ENCODE measurements around the gene CDC42BPA.

The CDC42BPA gene

GRCh38 chr1:227037121-227037520 lies 281.2 kb downstream of the CDC42BPA start:
- no peak for TF ChIP-seq CTCF (conservative IDR thresholded peaks at IDR 0.05; ENCODE audit: low read depth)
- no peak overlapping the region for H3K27ac ChIP-seq
- CTCF ChIA-PET: no interaction called here
- DNase-seq (ENCODE audit: low spot score): no peak
- POLR2A ChIA-PET (ENCODE audit: low non-redundant PET): no interaction called here

- no peak for DNase-seq (ENCODE audit: low spot score)
- no peak for TF ChIP-seq CTCF (conservative IDR thresholded peaks at IDR 0.05; ENCODE audit: low read depth)
- H3K27ac ChIP-seq: no peak overlapping the region
- ChIA-PET CTCF (interaction anchor here (1.0 kb wide), 2 partner anchors 8 to 207 kb away, joined by 3 to 5 read pairs; no protein-coding TSS in a partner anchor), POLR2A (ENCODE audit: low non-redundant PET) (no interaction called here)
These were observed 283.0 kb downstream of the CDC42BPA start for GRCh38 chr1:227035316-227035715.

- no peak overlapping the region for H3K27ac ChIP-seq
- DNase-seq (ENCODE audit: low spot score): no peak
- ChIA-PET CTCF (interaction anchor here (0.7 kb wide), 1 partner anchor 48 kb away, joined by 3 read pairs; no protein-coding TSS in a partner anchor), POLR2A (ENCODE audit: low non-redundant PET) (no interaction called here)
- no peak for TF ChIP-seq CTCF (conservative IDR thresholded peaks at IDR 0.05; ENCODE audit: low read depth)
These were observed 284.4 kb downstream of the CDC42BPA start for GRCh38 chr1:227033880-227034279.

GRCh38 chr1:227032396-227032795 lies 285.9 kb downstream of the CDC42BPA start:
- no peak for TF ChIP-seq CTCF (conservative IDR thresholded peaks at IDR 0.05; ENCODE audit: low read depth)
- DNase-seq (ENCODE audit: low spot score): no peak
- ChIA-PET CTCF (interaction anchor here (0.6 kb wide), 1 partner anchor 127 kb away, joined by 5 read pairs; no protein-coding TSS in a partner anchor), POLR2A (ENCODE audit: low non-redundant PET) (no interaction called here)
- H3K27ac ChIP-seq: no peak overlapping the region

- CTCF ChIA-PET: interaction anchor here (0.6 kb wide), 1 partner anchor 26 kb away, joined by 3 read pairs; no protein-coding TSS in a partner anchor
- no peak for TF ChIP-seq CTCF (conservative IDR thresholded peaks at IDR 0.05; ENCODE audit: low read depth)
These were observed 301.3 kb downstream of the CDC42BPA start for GRCh38 chr1:227016990-227017389.

GRCh38 chr1:227010645-227011044 lies 307.6 kb downstream of the CDC42BPA start:
- DNase-seq (ENCODE audit: low spot score): no peak
- no peak overlapping the region for H3K27ac ChIP-seq
- ChIA-PET POLR2A (ENCODE audit: low non-redundant PET) (no interaction called here), CTCF (interaction anchor here (0.7 to 1.1 kb wide), 4 partner anchors 8 to 476 kb away, joined by 3 to 5 read pairs (median 3); no protein-coding TSS in a partner anchor)
- TF ChIP-seq CTCF (conservative IDR thresholded peaks at IDR 0.05; ENCODE audit: low read depth): no peak

More at GRCh38 chr1:227016990-227017389, 301.3 kb downstream of the CDC42BPA start:
- no peak overlapping the region for H3K27ac ChIP-seq
- no peak for DNase-seq (ENCODE audit: low spot score)
- POLR2A ChIA-PET (ENCODE audit: low non-redundant PET): no interaction called here
